HepG2 (cell line): ENCODE measurements around the gene GNG12. TPM values are rescaled to one million over a fixed set of nuclear protein-coding genes. Genes with fewer than 3 reads are reported as not detected.

Experiments used
- AKAP8 ChIP-seq: sonication (generic); formaldehyde crosslinking; IDR thresholded peaks from 2 replicates; pipeline ENCODE4 v1.5.1; 2020; ENCODE audit warnings: mild to moderate bottlenecking, missing genetic modification reagents
- ATF3 ChIP-seq: sonication (generic); formaldehyde crosslinking; IDR thresholded peaks from 2 replicates; pipeline ENCODE4 v1.4.0; 2020; ENCODE audit warnings: missing genetic modification reagents
- FOXM1 ChIP-seq: sonication (generic); formaldehyde crosslinking; IDR thresholded peaks from 2 replicates; pipeline ENCODE4 v1.5.0; 2020; ENCODE audit warnings: missing genetic modification reagents
- HNF4A ChIP-seq: sonication (generic); formaldehyde crosslinking; IDR thresholded peaks from 2 replicates; pipeline ENCODE4 v1.4.0; 2020; ENCODE audit warnings: missing genetic modification reagents
- HNRNPH1 ChIP-seq: fragments of 200-400 bp; formaldehyde crosslinking; optimal IDR thresholded peaks from 2 replicates; pipeline ENCODE3; 2017; ENCODE audit warnings: mild to moderate bottlenecking, low read depth, low read length
- KDM3A ChIP-seq: IDR thresholded peaks from 2 replicates; pipeline ENCODE4 v1.6.1; 2018; ENCODE audit warnings: low read depth, missing compliant biosample characterization
- KLF9 ChIP-seq: IDR thresholded peaks from 2 replicates; pipeline ENCODE4 v1.6.1; 2016; ENCODE audit warnings: low read depth
- MNT ChIP-seq: fragments of 450-650 bp; IDR thresholded peaks from 2 replicates; pipeline ENCODE4 v1.6.1; 2016
- PATZ1 ChIP-seq: sonication (generic); formaldehyde crosslinking; IDR thresholded peaks from 2 replicates; pipeline ENCODE4 v1.4.0; 2020; ENCODE audit warnings: missing genetic modification reagents
- PHF21A ChIP-seq: sonication (generic); formaldehyde crosslinking; IDR thresholded peaks from 2 replicates; pipeline ENCODE4 v1.5.0; 2020; ENCODE audit warnings: mild to moderate bottlenecking, missing genetic modification reagents
- RAD51 ChIP-seq: fragments of 450-650 bp; IDR thresholded peaks from 2 replicates; pipeline ENCODE4 v1.6.1; 2016; ENCODE audit warnings: borderline replicate concordance
- RFX1 ChIP-seq: fragments of 450-650 bp; IDR thresholded peaks from 2 replicates; pipeline ENCODE4 v1.6.1; 2017
- SETDB1 ChIP-seq: sonication (generic); formaldehyde crosslinking; IDR thresholded peaks from 2 replicates; pipeline ENCODE4 v1.5.1; 2020; ENCODE audit warnings: missing genetic modification reagents, mild to moderate bottlenecking, borderline replicate concordance
- SIX4 ChIP-seq: sonication (generic); formaldehyde crosslinking; IDR thresholded peaks from 2 replicates; pipeline ENCODE4 v1.4.0; 2020; ENCODE audit warnings: missing genetic modification reagents
- SOX5 ChIP-seq: IDR thresholded peaks from 2 replicates; pipeline ENCODE4 v1.6.1; 2016; ENCODE audit warnings: borderline replicate concordance
- TRAFD1 ChIP-seq: sonication (generic); formaldehyde crosslinking; IDR thresholded peaks from 2 replicates; pipeline ENCODE4 v1.5.1; 2020; ENCODE audit warnings: missing genetic modification reagents, mild to moderate bottlenecking, borderline replicate concordance
- ZFX ChIP-seq: sonication (generic); formaldehyde crosslinking; IDR thresholded peaks from 2 replicates; pipeline ENCODE4 v1.4.0; 2020; ENCODE audit warnings: mild to moderate bottlenecking, low read depth, missing genetic modification reagents, moderate library complexity
- ZNF124 ChIP-seq: sonication (generic); formaldehyde crosslinking; IDR thresholded peaks from 2 replicates; pipeline ENCODE4 v1.4.0; 2020; ENCODE audit warnings: missing genetic modification reagents
- ZNF224 ChIP-seq: sonication (generic); formaldehyde crosslinking; IDR thresholded peaks from 2 replicates; pipeline ENCODE4 v1.5.0; 2020; ENCODE audit warnings: mild to moderate bottlenecking, missing genetic modification reagents
- ZNF451 ChIP-seq: sonication (generic); formaldehyde crosslinking; IDR thresholded peaks from 2 replicates; pipeline ENCODE4 v1.5.0; 2020; ENCODE audit warnings: mild to moderate bottlenecking, missing genetic modification reagents
- ZNF564 ChIP-seq: sonication (generic); formaldehyde crosslinking; IDR thresholded peaks from 2 replicates; pipeline ENCODE4 v1.8.1; 2023; ENCODE audit warnings: mild to moderate bottlenecking, missing genetic modification reagents
- ZNF770 ChIP-seq: sonication (generic); formaldehyde crosslinking; IDR thresholded peaks from 2 replicates; pipeline ENCODE4 v1.5.0; 2020; ENCODE audit warnings: mild to moderate bottlenecking, missing genetic modification reagents
- ZSCAN9 ChIP-seq: IDR thresholded peaks from 2 replicates; pipeline ENCODE4 v1.6.1; 2016; ENCODE audit warnings: borderline replicate concordance
- polyA plus RNA-seq, 8 experiments: library from polyadenylated mRNA; depleted of rRNA in 3 of 8; stranded (reverse) in 7 of 8; unstranded in 1 of 8; fragments of >200 nt; fragmentation: Illumina TruSeq in 4 of 8; extraction: Trizol in 4 of 8; gene quantifications; 2 replicates each; pipeline versions ENCODE4 v1.2.1 to v1.2.3, GENCODE V29; 2011 to 2016; ENCODE audit warnings: low read depth in 4 of 8, missing spikeins in 1 of 8, mixed read lengths in 1 of 8; ENCODE audit not compliant: insufficient read depth in 1 of 8
- total RNA-seq, 5 experiments: library from RNA; depleted of rRNA; stranded (reverse); fragments of >200 nt; fragmentation: Illumina TruSeq; extraction: Trizol; gene quantifications; 2 replicates each; pipeline ENCODE4 v1.2.3, GENCODE V29; 2016; ENCODE audit warnings: low read depth in 1 of 5

GNG12 gene
- total and polyA plus RNA-seq, 2 of the 13 experiments (the other 11 are each of a cell fraction or from before 2014, with no cell fraction given) = 0.11 TPM

- TF ChIP-seq ZNF564 (CRISPR knock-in tag) (no peak), ZNF124 (CRISPR knock-in tag) (no peak; the same call in 1 of the 2 replicates), ATF3 (CRISPR knock-in tag) (no peak), HNRNPH1 (no peak), HNF4A (CRISPR knock-in tag) (no peak), RAD51 (no peak), AKAP8 (CRISPR knock-in tag) (no peak), SETDB1 (no peak), PATZ1 (peak; percentile 8), SOX5 (CRISPR knock-in tag) (no peak), MNT (no peak), TRAFD1 (CRISPR knock-in tag) (no peak), ZSCAN9 (CRISPR knock-in tag) (peak; percentile 6; the same call in 1 of the 2 replicates), PHF21A (CRISPR knock-in tag) (peak; percentile 55; the same call in 1 of the 2 replicates), FOXM1 (CRISPR knock-in tag) (no peak), KLF9 (CRISPR knock-in tag) (0 out of 2 replicates have a peak, but pooled peaks have one; percentile 5), ZNF770 (CRISPR knock-in tag) (no peak), RFX1 (no peak), ZNF224 (CRISPR knock-in tag) (no peak), ZNF451 (CRISPR knock-in tag) (no peak), ZFX (CRISPR knock-in tag) (no peak), SIX4 (CRISPR knock-in tag) (no peak), KDM3A (no peak)
Observed at GRCh38 chr1:67684526-67685066, 148.7 kb downstream of the GNG12 start (continued).
